ENCODE measurements around the gene MSTO1.
"Not testable (repeated sequence)": the region's sequence is repeated elsewhere in the genome, so short reads cannot be mapped to it uniquely, and the experiment has no call there.

MSTO1 gene

GRCh38 chr1:155622191-155622590, 12.2 kb downstream of the MSTO1 start:
- peak; percentile 56 to 71 (median 67) for DNase-seq

GRCh38 chr1:155623357-155623756, 13.3 kb downstream of the MSTO1 start:
- DNase-seq = no peak

GRCh38 chr1:155626428-155626827, 16.4 kb downstream of the MSTO1 start:
- DNase-seq = not testable (repeated sequence)

GRCh38 chr1:155636397-155637153, 26.6 kb downstream of the MSTO1 start:
- DNase-seq = peak in 1 of 3 donors; percentile 6

GRCh38 chr1:155640367-155640766, 30.3 kb downstream of the MSTO1 start:
- DNase-seq = peak in 1 of 3 donors; percentile 5

- not testable (repeated sequence) for DNase-seq
Measured at GRCh38 chr1:155642559-155643180, 32.7 kb downstream of the MSTO1 start.

GRCh38 chr1:155643230-155643629, 33.2 kb downstream of the MSTO1 start:
- no peak for DNase-seq

- no peak for DNase-seq
Measured at GRCh38 chr1:155645034-155645598, 35.1 kb downstream of the MSTO1 start.

- DNase-seq = peak; percentile 16 to 30 (median 30)
Measured at GRCh38 chr1:155645648-155646047, 35.6 kb downstream of the MSTO1 start.

GRCh38 chr1:155646307-155646706, 36.3 kb downstream of the MSTO1 start:
- DNase-seq = peak; percentile 42 to 63 (median 48)

GRCh38 chr1:155648207-155649147, 38.5 kb downstream of the MSTO1 start:
- peak; percentile 93 to 100 (median 99) for DNase-seq

- peak; percentile 61 to 82 (median 74) for DNase-seq
Measured at GRCh38 chr1:155649676-155650075, 39.7 kb downstream of the MSTO1 start.

GRCh38 chr1:155650231-155650757, 40.3 kb downstream of the MSTO1 start:
- DNase-seq = peak in 2 of 3 donors; percentile 17 to 18

GRCh38 chr1:155651861-155652661, 42.0 kb downstream of the MSTO1 start:
- DNase-seq = peak in 1 of 3 donors; percentile 14

- DNase-seq = peak in 1 of 3 donors; percentile 11
Measured at GRCh38 chr1:155652951-155653350, 42.9 kb downstream of the MSTO1 start.

GRCh38 chr1:155657463-155657862, 47.4 kb downstream of the MSTO1 start:
- DNase-seq = no peak

- not testable (repeated sequence) for DNase-seq
Measured at GRCh38 chr1:155661239-155661638, 51.2 kb downstream of the MSTO1 start.
